Ishikawa (cell line): ENCODE data around the gene C12orf42.

Experiments used
- EP300 ChIP-seq: IDR thresholded peaks from 2 replicates; pipeline ENCODE4 v1.6.1; 2012; ENCODE audit warnings: borderline replicate concordance
- FOXM1 ChIP-seq: IDR thresholded peaks from 2 replicates; pipeline ENCODE4 v1.6.1; 2012; ENCODE audit warnings: low read depth, borderline replicate concordance
- REST ChIP-seq: IDR thresholded peaks from 2 replicates; pipeline ENCODE4 v1.6.1; 2012; ENCODE audit warnings: low read depth, mild to moderate bottlenecking
- TAF1 ChIP-seq: IDR thresholded peaks from 2 replicates; pipeline ENCODE4 v1.6.1; 2012; ENCODE audit warnings: low read depth, mild to moderate bottlenecking
- YY1 ChIP-seq: IDR thresholded peaks from 2 replicates; pipeline ENCODE4 v1.6.1; 2012; ENCODE audit warnings: low read depth
- TF ChIP-seq, protein P1 (sequence below): IDR thresholded peaks from 2 replicates; pipeline ENCODE4 v1.6.1; 2012

GRCh38 chr12:103279444-103279843 is 216.3 kb downstream of the C12orf42 start:
- no peak for TF ChIP-seq TAF1
- TF ChIP-seq YY1: no peak
- TF ChIP-seq, protein P1, sequence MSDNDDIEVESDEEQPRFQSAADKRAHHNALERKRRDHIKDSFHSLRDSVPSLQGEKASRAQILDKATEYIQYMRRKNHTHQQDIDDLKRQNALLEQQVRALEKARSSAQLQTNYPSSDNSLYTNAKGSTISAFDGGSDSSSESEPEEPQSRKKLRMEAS: no peak
- no peak for TF ChIP-seq FOXM1
- TF ChIP-seq REST: no peak
- TF ChIP-seq EP300: no peak
